Caki2 (cell line): Measurements from ENCODE around the gene TXNDC11. TPM values are rescaled to one million over a fixed set of nuclear protein-coding genes. Genes with fewer than 3 reads are reported as not detected.

Experiments used
- DNase-seq: peaks from one replicate; pipeline ENCODE4 v3.0.0-alpha.2; 2015; ENCODE audit warnings: low read depth
- in situ Hi-C: cut with HindIII; loops from 2 replicates; pipeline ENCODE4 v1.10.0; 2016; ENCODE audit warnings: low sequenced_read_pairs, low pct_unique_long_range_greater_than_20kb, mixed read lengths
- total RNA-seq: library from RNA; depleted of rRNA; stranded (reverse); fragments of >200 nt; shearing (Covaris generic); gene quantifications from 2 replicates; pipeline ENCODE4 v1.2.3, GENCODE V29; 2014; ENCODE audit warnings: low replicate concordance

Gene TXNDC11
- total RNA-seq, 1 experiment from 2014 or later, result 48.9 TPM

GRCh38 chr16:11683145-11683544 is 59.5 kb downstream of the TXNDC11 start:
- no peak for DNase-seq
- in situ Hi-C loops, result no loop called here

- DNase-seq, result peak; percentile 65
- in situ Hi-C loops, result no loop called here
Observed at GRCh38 chr16:11682655-11683096, 60.0 kb downstream of the TXNDC11 start.

- in situ Hi-C loops, result no loop called here
- DNase-seq, result no peak
Observed at GRCh38 chr16:11681976-11682654, 60.5 kb downstream of the TXNDC11 start.

GRCh38 chr16:11681556-11681955 is 61.1 kb downstream of the TXNDC11 start:
- in situ Hi-C loops, result no loop called here
- peak; percentile 19 for DNase-seq

GRCh38 chr16:11679941-11680911 is 62.4 kb downstream of the TXNDC11 start:
- in situ Hi-C loops, result no loop called here
- DNase-seq, result no peak

- DNase-seq, result no peak
- in situ Hi-C loops, result no loop called here
Observed at GRCh38 chr16:11679250-11679649, 63.4 kb downstream of the TXNDC11 start.

GRCh38 chr16:11677959-11678881 is 64.4 kb downstream of the TXNDC11 start:
- DNase-seq, result no peak
- in situ Hi-C loops, result no loop called here

- in situ Hi-C loops, result no loop called here
- peak; percentile 23 for DNase-seq
Observed at GRCh38 chr16:11677451-11677951, 65.2 kb downstream of the TXNDC11 start.

- no peak for DNase-seq
- in situ Hi-C loops, result no loop called here
Observed at GRCh38 chr16:11676799-11677198, 65.9 kb downstream of the TXNDC11 start.

- in situ Hi-C loops, result no loop called here
- DNase-seq, result peak; percentile 82
Observed at GRCh38 chr16:11675561-11676511, 66.8 kb downstream of the TXNDC11 start.

- in situ Hi-C loops, result no loop called here
- DNase-seq, result peak; percentile 35
Observed at GRCh38 chr16:11674818-11675560, 67.7 kb downstream of the TXNDC11 start.

- no peak for DNase-seq
- in situ Hi-C loops, result no loop called here
Observed at GRCh38 chr16:11674001-11674817, 68.4 kb downstream of the TXNDC11 start.

- in situ Hi-C loops, result no loop called here
- DNase-seq, result no peak
Observed at GRCh38 chr16:11673091-11674000, 69.3 kb downstream of the TXNDC11 start.

GRCh38 chr16:11672206-11673090 is 70.2 kb downstream of the TXNDC11 start:
- DNase-seq, result no peak
- in situ Hi-C loops, result no loop called here
